H1 (cell line): ENCODE results near the gene UBE2L6. TPM values are rescaled to one million over a fixed set of nuclear protein-coding genes. Genes with fewer than 3 reads are reported as not detected.
A peak's percentile ranks its signal among the peaks of the same experiment; 100 is the strongest.

ENCODE experiments used
- CTCF ChIA-PET: fragments of 300-600 bp; sonication (Branson Sonifier 250); formaldehyde crosslinking; loops from one replicate; lab custom pipeline; 2021; ENCODE audit not compliant: partially characterized antibody; lab: Charles Lee
- POLR2A ChIA-PET: fragments of 300-600 bp; sonication (Branson Sonifier 250); formaldehyde crosslinking; loops from one replicate; lab custom pipeline; 2021; ENCODE audit warnings: inconsistent platforms; ENCODE audit not compliant: partially characterized antibody; lab: Charles Lee
- DNase-seq, 2 experiments: peaks; one replicate each; pipeline versions ENCODE4 v3.0.0 to v3.0.0-alpha.2; 2010 to 2022; ENCODE audit warnings: low spot score in 2 of 2, low read depth in 1 of 2, mixed read lengths in 1 of 2
- FAIRE-seq: peaks from 2 replicates; lab custom pipeline; 2011; peaks lifted over from hg19 to GRCh38; lab: Jason Lieb, UNC
- H2AFZ ChIP-seq: 2 replicates; pipeline ENCODE4 v1.8.1; 2012; ENCODE audit warnings: low read length, inconsistent platforms
- H2AK5ac ChIP-seq: 2 replicates; pipeline ENCODE4 v1.6.1; 2013; ENCODE audit warnings: low read depth, low read length
- H2BK120ac ChIP-seq: replicated peaks from 2 replicates; pipeline ENCODE3; 2013; ENCODE audit warnings: low read depth, low read length, inconsistent platforms
- H2BK12ac ChIP-seq: 2 replicates; pipeline ENCODE4 v1.6.1; 2013; ENCODE audit warnings: low read depth, low read length
- H2BK15ac ChIP-seq: 2 replicates; pipeline ENCODE4 v1.6.1; 2013; ENCODE audit warnings: low read length
- H2BK20ac ChIP-seq: 2 replicates; pipeline ENCODE4 v1.6.1; 2013; ENCODE audit warnings: low read length
- H2BK5ac ChIP-seq: 2 replicates; pipeline ENCODE4 v1.6.1; 2013; ENCODE audit warnings: low read depth, low read length
- H3K14ac ChIP-seq: 2 replicates; pipeline ENCODE4 v1.6.1; 2013; ENCODE audit warnings: inconsistent platforms; ENCODE audit not compliant: insufficient read length
- H3K18ac ChIP-seq: 2 replicates; pipeline ENCODE4 v1.6.1; 2013; ENCODE audit warnings: low read length; ENCODE audit errors: extremely low read depth
- H3K23ac ChIP-seq: 2 replicates; pipeline ENCODE4 v1.6.1; 2013; ENCODE audit warnings: inconsistent platforms; ENCODE audit not compliant: insufficient read length
- H3K23me2 ChIP-seq: 2 replicates; pipeline ENCODE4 v1.6.1; 2013; ENCODE audit warnings: low read depth, low read length
- H3K27ac ChIP-seq: 2 replicates; pipeline ENCODE4 v1.6.1; 2011; ENCODE audit warnings: low read depth, low read length, inconsistent platforms
- H3K27me3 ChIP-seq, 4 experiments: replicated peaks in 1 of 4; 1 replicate in 1 of 4; 2 replicates in 3 of 4; pipeline versions ENCODE4 v1.6.1 to v1.8.1; 2011 to 2013; ENCODE audit warnings: low read length in 3 of 4, mild to moderate bottlenecking in 3 of 4, inconsistent platforms in 2 of 4, mixed read lengths in 2 of 4, moderate library complexity in 1 of 4; ENCODE audit not compliant: control insufficient read depth in 3 of 4, insufficient read depth in 3 of 4; ENCODE audit errors: extremely low read depth in 1 of 4
- H3K36me3 ChIP-seq, 4 experiments: 2 replicates each; pipeline versions ENCODE4 v1.6.1 to v1.8.1; 2011 to 2013; ENCODE audit warnings: mild to moderate bottlenecking in 4 of 4, low read length in 3 of 4, moderate library complexity in 2 of 4, control low read depth in 1 of 4, inconsistent platforms in 1 of 4; ENCODE audit not compliant: insufficient read depth in 4 of 4, control insufficient read depth in 2 of 4
- H3K4ac ChIP-seq: replicated peaks from 2 replicates; pipeline ENCODE3; 2013; ENCODE audit warnings: low read length, low read depth, mixed read lengths, inconsistent platforms; ENCODE audit not compliant: insufficient read length
- H3K4me1 ChIP-seq, 4 experiments: replicated peaks in 1 of 4; 1 replicate in 1 of 4; 2 replicates in 3 of 4; pipeline versions ENCODE4 v1.6.1 to v1.8.1; 2011 to 2013; ENCODE audit warnings: low read length in 3 of 4, inconsistent platforms in 2 of 4, mixed read lengths in 1 of 4; ENCODE audit not compliant: insufficient read depth in 4 of 4, control insufficient read depth in 3 of 4
- H3K4me2 ChIP-seq, 2 experiments: 2 replicates each; pipeline versions ENCODE4 v1.6.1 to v1.8.1; 2011 to 2013; ENCODE audit warnings: low read depth in 2 of 2, low read length in 2 of 2, control low read depth in 1 of 2, inconsistent platforms in 1 of 2, mild to moderate bottlenecking in 1 of 2; ENCODE audit not compliant: insufficient read depth in 1 of 2
- H3K4me3 ChIP-seq, 4 experiments: fragments of 200-600, 300-600 bp in 1 of 4; sonication (generic), shearing (Covaris generic), sonication (Bioruptor Twin) in 1 of 4; 2 replicates each; pipeline versions ENCODE4 v1.5.1 to v1.8.1; 2011 to 2016; ENCODE audit warnings: low read length in 4 of 4, low read depth in 3 of 4, control low read depth in 2 of 4, inconsistent platforms in 2 of 4, mild to moderate bottlenecking in 2 of 4, mixed read lengths in 1 of 4, moderate library complexity in 1 of 4; ENCODE audit not compliant: insufficient read depth in 2 of 4; ENCODE audit errors: extremely low read depth in 1 of 4
- H3K56ac ChIP-seq: replicated peaks from 2 replicates; pipeline ENCODE3; 2013; ENCODE audit warnings: low read depth, mild to moderate bottlenecking, mixed read lengths, low read length, inconsistent platforms; ENCODE audit not compliant: insufficient read length
- H3K79me1 ChIP-seq: 2 replicates; pipeline ENCODE4 v1.6.1; 2013; ENCODE audit warnings: low read depth, low read length, control low read depth
- H3K79me2 ChIP-seq, 2 experiments: 2 replicates each; pipeline versions ENCODE4 v1.6.1 to v1.8.1; 2012 to 2013; ENCODE audit warnings: low read length in 2 of 2, mild to moderate bottlenecking in 2 of 2, inconsistent platforms in 1 of 2; ENCODE audit not compliant: insufficient read depth in 2 of 2, control insufficient read depth in 1 of 2
- H3K9ac ChIP-seq, 4 experiments: replicated peaks in 1 of 4; 1 replicate in 1 of 4; 2 replicates in 3 of 4; pipeline versions ENCODE4 v1.6.1 to v1.8.1; 2011 to 2013; ENCODE audit warnings: low read depth in 3 of 4, low read length in 3 of 4, control low read depth in 2 of 4, mild to moderate bottlenecking in 2 of 4, moderate library complexity in 2 of 4, inconsistent platforms in 1 of 4; ENCODE audit errors: extremely low read depth in 1 of 4
- H3K9me3 ChIP-seq, 2 experiments: 2 replicates each; pipeline versions ENCODE4 v1.6.1 to v1.8.1; 2012 to 2013; ENCODE audit warnings: mild to moderate bottlenecking in 2 of 2, moderate library complexity in 2 of 2, control low read depth in 1 of 2, inconsistent platforms in 1 of 2, low read depth in 1 of 2, low read length in 1 of 2, mixed read lengths in 1 of 2; ENCODE audit not compliant: insufficient read depth in 2 of 2
- H4K20me1 ChIP-seq, 2 experiments: replicated peaks in 1 of 2; 2 replicates each; pipeline versions ENCODE3 to v1.8.1; 2011 to 2013; ENCODE audit warnings: inconsistent platforms in 2 of 2, low read length in 2 of 2, mild to moderate bottlenecking in 1 of 2; ENCODE audit not compliant: insufficient read depth in 2 of 2, control insufficient read depth in 1 of 2
- H4K5ac ChIP-seq: 2 replicates; pipeline ENCODE4 v1.6.1; 2013; ENCODE audit warnings: low read length, low read depth, mixed read lengths, inconsistent platforms; ENCODE audit not compliant: insufficient read length
- H4K8ac ChIP-seq: 2 replicates; pipeline ENCODE4 v1.8.0; 2013; ENCODE audit warnings: mild to moderate bottlenecking, moderate library complexity, low read length, inconsistent platforms; ENCODE audit not compliant: insufficient read depth; ENCODE audit errors: extremely low read depth
- H4K91ac ChIP-seq: replicated peaks from 2 replicates; pipeline ENCODE3; 2013; ENCODE audit warnings: low read length, mixed read lengths, inconsistent platforms; ENCODE audit not compliant: insufficient read length
- ATF3 ChIP-seq: IDR thresholded peaks from 2 replicates; pipeline ENCODE4 v1.6.1; 2011; ENCODE audit warnings: low read depth, mild to moderate bottlenecking, low read length; ENCODE audit not compliant: insufficient read depth
- BRCA1 ChIP-seq: IDR thresholded peaks from 2 replicates; pipeline ENCODE4 v1.6.1; 2012; ENCODE audit warnings: low read depth, low read length, improper control_type of control experiment
- CHD2 ChIP-seq: IDR thresholded peaks from 2 replicates; pipeline ENCODE4 v1.6.1; 2012; ENCODE audit warnings: low read length, improper control_type of control experiment
- E2F6 ChIP-seq: IDR thresholded peaks from 2 replicates; pipeline ENCODE4 v1.6.1; 2012; ENCODE audit warnings: inconsistent platforms
- JUN ChIP-seq: IDR thresholded peaks from 2 replicates; pipeline ENCODE4 v1.6.1; 2011; ENCODE audit warnings: low read depth, mild to moderate bottlenecking, improper control_type of control experiment, low read length
- KDM1A ChIP-seq: fragments of 200-600, 300-600 bp; sonication (generic); IDR thresholded peaks from 2 replicates; pipeline ENCODE4 v1.7.1; 2016; ENCODE audit warnings: mild to moderate bottlenecking, low read length, borderline replicate concordance
- POU5F1 ChIP-seq: IDR thresholded peaks from 2 replicates; pipeline ENCODE4 v1.6.1; 2011; ENCODE audit warnings: low read depth, mild to moderate bottlenecking, low read length, moderate library complexity
- TAF7 ChIP-seq: optimal IDR thresholded peaks from 2 replicates; pipeline ENCODE3; 2011; ENCODE audit warnings: low read depth, mild to moderate bottlenecking, inconsistent platforms, low read length, moderate library complexity, borderline replicate concordance
- TEAD4 ChIP-seq: IDR thresholded peaks from 2 replicates; pipeline ENCODE4 v1.6.1; 2012; ENCODE audit warnings: low read depth, low read length, inconsistent platforms, mixed read lengths
- ZNF274 ChIP-seq: IDR thresholded peaks from 2 replicates; pipeline ENCODE4 v1.7.0; 2012; ENCODE audit warnings: low read length, borderline replicate concordance; ENCODE audit errors: extremely low read depth
- WGBS, 2 experiments: shearing (Covaris generic) in 1 of 2; methylation state at CpG; one replicate each; pipeline versions ENCODE4 v1.1.6 to v1.1.7; 2013 to 2015; ENCODE audit warnings: low lambda C conversion rate in 2 of 2, mixed read lengths in 2 of 2, inconsistent platforms in 1 of 2, low coverage in 1 of 2, missing lambda C conversion rate in 1 of 2; ENCODE audit not compliant: insufficient replicate concordance in 2 of 2, insufficient coverage in 1 of 2, insufficient read length in 1 of 2; ENCODE audit errors: extremely low coverage in 1 of 2, missing lambda C conversion rate in 1 of 2; 5-methylcytosine and 5-hydroxymethylcytosine counted together
- polyA plus RNA-seq, 7 experiments: library from polyadenylated mRNA; depleted of rRNA in 3 of 7; stranded (reverse) in 5 of 7; unstranded in 2 of 7; fragments of >200 nt in 5 of 7; fragments of 200-250 nt in 2 of 7; gene quantifications; 1 replicate in 5 of 7; 2 replicates in 1 of 7; 4 replicates in 1 of 7; pipeline versions ENCODE4 v1.2.1 to v1.2.3, GENCODE V29; 2011 to 2013; ENCODE audit warnings: missing spikeins in 2 of 7, mixed read lengths in 2 of 7
- total RNA-seq: library from RNA; stranded (reverse); fragmentation: NEBNext Ultra II Directional; extraction: Animal tissue kit (Norgen Biotek cat#: 25700); gene quantifications from 2 replicates; pipeline ENCODE4 v1.2.1, GENCODE V29; 2021

UBE2L6 gene
- total and polyA plus RNA-seq, 2 of the 8 experiments (the other 6 are each of a cell fraction or from before 2014, with no cell fraction given) = 67.8 to 89.2 TPM

- Histone ChIP-seq H3K4me3 (peak overlapping the region; percentile 49 to 76 (median 68)), H3K56ac (peak overlapping the region; percentile 8), H2BK5ac (no peak overlapping the region), H4K8ac (peak overlapping the region; percentile 91), H3K9ac (peak overlapping the region; percentile 46 to 77 (median 56)), H2BK20ac (no peak overlapping the region), H3K4me1 (peaks cover 3 to 10% (median 5%) of the 10 kb centered on the region in 4 experiments), H3K79me1 (0 out of 2 replicates have a peak, but pooled peaks cover 2% of the 10 kb centered on the region), H3K9me3 (no peaks in the 10 kb centered on the region), H3K4ac (peak overlapping the region; percentile 23), H4K20me1 (peaks cover 2 to 3% of the 10 kb centered on the region in 2 experiments), H2BK12ac (peak overlapping the region; percentile 60; the same call in 1 of the 2 replicates), H3K4me2 (peak overlapping the region; percentile 56 to 95), H3K79me2 (peaks cover 0 to 17% of the 10 kb centered on the region in 2 experiments; a peak in 3 of 4 replicates), H3K23me2 (peaks cover 19% of the 10 kb centered on the region; the same call in 1 of the 2 replicates), H4K91ac (peak overlapping the region; percentile 22), H2AK5ac (no peak overlapping the region), H3K27ac (no peak overlapping the region), H3K18ac (peak overlapping the region; percentile 87), H3K14ac (no peak overlapping the region), H4K5ac (no peak overlapping the region), H3K27me3 (peaks cover 0 to 21% (median 10%) of the 10 kb centered on the region in 4 experiments; a peak in 4 of 7 replicates), H3K36me3 (no peaks in the 10 kb centered on the region), H3K23ac (no peak overlapping the region), H2BK15ac (no peak overlapping the region), H2BK120ac (no peak overlapping the region), H2AFZ (peak overlapping the region; percentile 48; the same call in 1 of the 2 replicates)
- CTCF ChIA-PET = interaction anchor here (0.6 to 25.4 kb wide), 11 partner anchors 13 to 169 kb away, joined by 3 to 1146 read pairs (median 4); partner anchors contain the start of gene TIMM10
- POLR2A ChIA-PET = interaction anchor here (0.8 to 8.4 kb wide), 23 partner anchors 9 to 191 kb away, joined by 3 to 110 read pairs (median 7); partner anchors contain the start of genes RTN4RL2, SMTNL1, TIMM10 and YPEL4
- 3% methylated on average over 38 of the region's 57 CpGs; no CpG with 5 or more reads in 1 of the 2 experiments for WGBS, 2 experiments
- FAIRE-seq (no peak), DNase-seq (peak in 1 of 2 experiments; percentile 83)
- TF ChIP-seq KDM1A = peak; percentile 97
- TF ChIP-seq ATF3 = 0 out of 2 replicates have a peak, but pooled peaks have one; percentile 9
- no peak for TF ChIP-seq CHD2
- no peak for TF ChIP-seq TAF7
- no peak for TF ChIP-seq JUN
- TF ChIP-seq E2F6 = peak; percentile 71
- no peak for TF ChIP-seq TEAD4
- TF ChIP-seq BRCA1 = no peak
- TF ChIP-seq POU5F1 = no peak
- no peak for TF ChIP-seq ZNF274
These were observed 52.7 kb downstream of the UBE2L6 start for GRCh38 chr11:57514538-57515331.
